Activated naive CD4-positive, alpha-beta T cell treated with anti-CD3 and anti-CD28 coated beads, Interleukin-2, amount 50 U/mL, for 24 hours (primary cell): ENCODE results near the gene NPAS3.

ENCODE experiments used
- H3K27ac Mint-ChIP-seq: one replicate; pipeline ENCODE4 v1.8.0; 2021; ENCODE audit warnings: mild to moderate bottlenecking, mixed read lengths
- H3K27me3 Mint-ChIP-seq: one replicate; pipeline ENCODE4 v1.8.0; 2021; ENCODE audit warnings: mixed read lengths
- H3K36me3 Mint-ChIP-seq: one replicate; pipeline ENCODE4 v1.8.0; 2021; ENCODE audit warnings: mixed read lengths
- H3K4me1 Mint-ChIP-seq: one replicate; pipeline ENCODE4 v1.8.0; 2021; ENCODE audit warnings: mixed read lengths
- H3K4me3 Mint-ChIP-seq: one replicate; pipeline ENCODE4 v1.8.0; 2021; ENCODE audit warnings: mild to moderate bottlenecking, mixed read lengths
- H3K9me3 Mint-ChIP-seq: one replicate; pipeline ENCODE4 v1.8.0; 2021; ENCODE audit warnings: mixed read lengths

The NPAS3 gene

DNA sequence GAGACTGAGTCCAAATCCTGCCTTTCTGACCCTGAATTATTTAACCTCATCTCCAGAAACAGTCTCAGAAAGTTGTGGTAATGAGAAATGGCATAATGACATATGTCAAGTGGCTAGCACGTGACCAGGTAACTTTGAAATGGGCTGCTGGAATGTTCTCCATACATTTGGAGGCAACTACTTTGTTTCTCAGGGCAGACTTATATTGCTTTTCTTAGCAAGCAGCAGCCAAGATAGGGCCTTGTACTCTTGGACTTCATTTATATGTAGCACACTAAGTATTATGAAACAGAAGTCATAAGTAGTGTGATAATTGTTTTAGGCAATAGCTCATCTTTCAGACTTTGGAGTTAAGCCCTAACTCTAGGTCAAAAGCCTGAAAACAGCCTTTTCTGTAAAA is 494.7 kb downstream of the NPAS3 start:
- no peak overlapping the region for H3K4me3 Mint-ChIP-seq
- no peaks in the 10 kb centered on the region for H3K27me3 Mint-ChIP-seq
- no peaks in the 10 kb centered on the region for H3K9me3 Mint-ChIP-seq
- no peak overlapping the region for H3K27ac Mint-ChIP-seq
- no peaks in the 10 kb centered on the region for H3K36me3 Mint-ChIP-seq
- H3K4me1 Mint-ChIP-seq: no peaks in the 10 kb centered on the region

DNA sequence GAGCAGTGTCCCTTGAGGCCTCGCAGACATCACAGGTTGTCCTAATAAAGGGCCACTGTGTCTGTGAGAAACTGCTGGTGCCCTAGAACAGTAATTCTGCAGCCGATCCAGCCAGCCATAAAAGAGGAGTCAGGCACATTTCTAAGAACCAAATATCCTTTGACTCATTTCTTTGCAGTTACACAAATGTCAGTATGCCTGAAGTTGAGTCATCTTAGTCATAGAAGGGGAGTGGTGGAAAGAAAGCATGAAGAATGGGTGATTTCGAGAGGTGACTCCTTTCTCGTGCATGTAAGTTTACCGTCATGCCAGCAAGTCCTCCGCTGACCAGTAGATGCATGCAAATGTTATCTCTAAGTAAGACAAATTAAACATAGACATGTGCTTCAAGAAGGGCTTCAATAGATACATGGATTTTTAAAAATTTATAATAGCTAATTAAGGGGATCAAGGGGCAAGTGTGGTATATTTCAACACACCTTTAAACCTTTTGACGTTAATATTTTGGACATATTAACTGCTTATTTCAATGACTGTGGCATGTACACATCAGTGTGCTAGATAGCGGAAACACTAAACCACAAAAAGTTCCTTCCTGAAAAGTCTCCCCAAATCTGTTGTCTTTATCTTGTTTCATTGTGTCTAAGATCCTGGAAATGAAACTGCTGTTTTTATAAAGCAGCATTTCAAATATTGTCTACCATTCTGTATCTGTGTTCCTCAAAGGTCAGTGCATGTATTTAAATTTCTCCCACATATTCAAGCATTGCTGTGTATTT is 497.4 kb downstream of the NPAS3 start:
- Mint-ChIP-seq H3K27ac (no peak overlapping the region), H3K9me3 (no peaks in the 10 kb centered on the region), H3K4me1 (no peaks in the 10 kb centered on the region), H3K4me3 (no peak overlapping the region), H3K36me3 (no peaks in the 10 kb centered on the region), H3K27me3 (no peaks in the 10 kb centered on the region)

GRCh38 chr14:33441633-33442032 is 503.0 kb downstream of the NPAS3 start:
- Mint-ChIP-seq H3K9me3 (no peaks in the 10 kb centered on the region), H3K4me1 (no peaks in the 10 kb centered on the region), H3K36me3 (no peaks in the 10 kb centered on the region), H3K4me3 (no peak overlapping the region), H3K27ac (no peak overlapping the region), H3K27me3 (no peaks in the 10 kb centered on the region)

- no peak overlapping the region for H3K4me3 Mint-ChIP-seq
- H3K27ac Mint-ChIP-seq: no peak overlapping the region
- H3K36me3 Mint-ChIP-seq: no peaks in the 10 kb centered on the region
- H3K9me3 Mint-ChIP-seq: no peaks in the 10 kb centered on the region
- no peaks in the 10 kb centered on the region for H3K27me3 Mint-ChIP-seq
- H3K4me1 Mint-ChIP-seq: no peaks in the 10 kb centered on the region
These were observed 505.5 kb downstream of the NPAS3 start for GRCh38 chr14:33444136-33444535.

DNA sequence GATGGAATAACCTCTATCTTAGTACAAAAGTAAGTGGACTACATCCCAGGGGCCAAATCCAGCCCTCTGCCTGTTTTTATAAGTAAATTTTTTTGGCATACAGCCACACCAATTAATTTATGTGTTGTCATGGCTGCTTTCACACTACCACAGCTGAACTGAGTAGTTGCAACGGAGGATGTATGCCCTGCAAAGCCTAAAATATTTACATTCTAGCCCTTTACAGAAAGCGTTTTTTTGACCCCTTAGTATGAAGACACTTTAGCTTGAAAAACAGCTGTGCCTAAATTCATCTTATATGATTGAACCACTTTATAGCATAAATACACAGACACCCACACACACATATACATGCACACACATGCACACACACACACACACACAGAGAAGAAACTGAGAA is 510.6 kb downstream of the NPAS3 start:
- H3K9me3 Mint-ChIP-seq: no peaks in the 10 kb centered on the region
- no peaks in the 10 kb centered on the region for H3K36me3 Mint-ChIP-seq
- no peak overlapping the region for H3K27ac Mint-ChIP-seq
- H3K4me3 Mint-ChIP-seq: no peak overlapping the region
- H3K4me1 Mint-ChIP-seq: peaks cover 3% of the 10 kb centered on the region
- no peaks in the 10 kb centered on the region for H3K27me3 Mint-ChIP-seq

DNA sequence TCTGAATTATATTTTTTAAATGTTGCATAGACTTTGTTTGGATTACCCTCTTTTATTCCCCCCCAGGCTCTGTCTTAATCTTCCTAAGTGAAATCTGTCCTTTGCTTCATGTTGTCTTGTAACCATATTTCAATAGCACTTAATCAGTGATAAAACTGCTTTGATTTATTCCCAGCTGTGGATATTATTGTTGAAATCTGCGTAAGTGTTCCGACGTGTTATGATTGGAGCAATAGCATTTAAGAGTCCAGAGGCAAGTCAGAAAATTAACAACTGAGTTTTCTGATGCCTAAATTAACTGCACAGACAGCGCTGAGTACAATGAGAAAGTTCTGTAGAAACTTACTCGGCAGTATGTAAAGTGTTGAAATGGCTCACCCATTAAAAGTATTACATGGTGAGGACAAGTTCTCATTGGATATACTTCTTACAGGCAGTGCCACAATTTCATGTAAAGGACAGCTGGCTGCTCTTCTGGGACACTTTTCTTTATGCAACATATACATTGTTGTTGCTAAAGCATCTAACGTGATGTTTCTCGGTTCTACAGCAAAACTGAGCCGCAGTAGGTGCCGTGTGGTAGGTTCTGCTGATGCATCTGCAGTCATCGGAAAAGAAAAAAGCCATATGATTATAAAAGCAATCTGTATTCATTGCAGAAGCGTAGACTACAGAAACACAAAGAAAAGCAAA is 511.2 kb downstream of the NPAS3 start:
- Mint-ChIP-seq H3K27ac (no peak overlapping the region), H3K9me3 (no peaks in the 10 kb centered on the region), H3K4me3 (no peak overlapping the region), H3K4me1 (peaks cover 8% of the 10 kb centered on the region), H3K27me3 (no peaks in the 10 kb centered on the region), H3K36me3 (no peaks in the 10 kb centered on the region)

- no peaks in the 10 kb centered on the region for H3K36me3 Mint-ChIP-seq
- no peak overlapping the region for H3K4me3 Mint-ChIP-seq
- no peak overlapping the region for H3K27ac Mint-ChIP-seq
- no peaks in the 10 kb centered on the region for H3K9me3 Mint-ChIP-seq
- no peaks in the 10 kb centered on the region for H3K27me3 Mint-ChIP-seq
- H3K4me1 Mint-ChIP-seq: peaks cover 8% of the 10 kb centered on the region
These were observed 511.7 kb downstream of the NPAS3 start for GRCh38 chr14:33450416-33450815.

GRCh38 chr14:33451211-33451610 is 512.5 kb downstream of the NPAS3 start:
- Mint-ChIP-seq H3K4me1 (peaks cover 8% of the 10 kb centered on the region), H3K4me3 (no peak overlapping the region), H3K36me3 (no peaks in the 10 kb centered on the region), H3K27me3 (no peaks in the 10 kb centered on the region), H3K27ac (no peak overlapping the region), H3K9me3 (no peaks in the 10 kb centered on the region)

- no peak overlapping the region for H3K27ac Mint-ChIP-seq
- no peaks in the 10 kb centered on the region for H3K27me3 Mint-ChIP-seq
- peaks cover 8% of the 10 kb centered on the region for H3K4me1 Mint-ChIP-seq
- H3K36me3 Mint-ChIP-seq: no peaks in the 10 kb centered on the region
- no peaks in the 10 kb centered on the region for H3K9me3 Mint-ChIP-seq
- no peak overlapping the region for H3K4me3 Mint-ChIP-seq
These were observed 514.3 kb downstream of the NPAS3 start for GRCh38 chr14:33452995-33453394.

GRCh38 chr14:33454022-33454595 is 515.4 kb downstream of the NPAS3 start:
- Mint-ChIP-seq H3K4me1 (peaks cover 8% of the 10 kb centered on the region), H3K36me3 (no peaks in the 10 kb centered on the region), H3K9me3 (no peaks in the 10 kb centered on the region), H3K27me3 (no peaks in the 10 kb centered on the region), H3K27ac (no peak overlapping the region), H3K4me3 (no peak overlapping the region)

GRCh38 chr14:33454707-33455106 is 516.0 kb downstream of the NPAS3 start:
- Mint-ChIP-seq H3K4me1 (peaks cover 8% of the 10 kb centered on the region), H3K27ac (no peak overlapping the region), H3K9me3 (no peaks in the 10 kb centered on the region)

DNA sequence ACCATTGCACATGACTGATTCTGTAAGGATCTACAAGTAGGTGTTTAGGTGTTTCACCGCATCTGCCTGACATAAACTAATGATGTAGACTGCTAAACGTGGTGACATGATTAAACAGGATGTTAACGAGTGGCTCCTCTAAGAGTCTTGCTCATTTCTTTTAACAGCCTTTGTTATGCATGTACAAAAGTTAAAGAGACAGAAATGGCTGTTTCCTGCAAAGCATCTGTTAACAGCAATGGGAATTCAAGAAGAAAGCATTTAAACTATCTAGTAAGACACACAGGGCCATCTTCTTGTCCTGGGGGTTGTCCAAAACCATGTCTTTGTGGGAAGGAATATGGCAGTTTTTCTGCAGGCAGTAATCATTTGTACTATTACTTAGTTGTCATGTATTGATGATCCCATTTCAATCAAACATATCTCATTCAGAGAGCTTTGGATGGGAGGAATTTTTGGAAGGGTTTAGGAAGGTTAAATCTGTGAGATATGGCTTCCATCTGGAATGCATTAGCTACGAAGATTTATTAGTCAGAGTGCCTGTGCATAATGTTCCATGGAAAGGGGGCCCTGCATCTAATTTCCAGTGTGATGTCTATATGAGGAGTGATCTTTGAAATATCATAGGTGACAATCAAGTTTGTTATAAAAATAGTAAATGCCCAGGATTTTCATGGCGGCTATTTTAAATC is 517.1 kb downstream of the NPAS3 start:
- H3K27me3 Mint-ChIP-seq: no peaks in the 10 kb centered on the region
- peaks cover 8% of the 10 kb centered on the region for H3K4me1 Mint-ChIP-seq
- no peak overlapping the region for H3K27ac Mint-ChIP-seq
- no peak overlapping the region for H3K4me3 Mint-ChIP-seq
- H3K36me3 Mint-ChIP-seq: no peaks in the 10 kb centered on the region
- no peaks in the 10 kb centered on the region for H3K9me3 Mint-ChIP-seq

More at GRCh38 chr14:33454707-33455106, 516.0 kb downstream of the NPAS3 start:
- H3K27me3 Mint-ChIP-seq: no peaks in the 10 kb centered on the region
- H3K4me3 Mint-ChIP-seq: no peak overlapping the region
- no peaks in the 10 kb centered on the region for H3K36me3 Mint-ChIP-seq

DNA sequence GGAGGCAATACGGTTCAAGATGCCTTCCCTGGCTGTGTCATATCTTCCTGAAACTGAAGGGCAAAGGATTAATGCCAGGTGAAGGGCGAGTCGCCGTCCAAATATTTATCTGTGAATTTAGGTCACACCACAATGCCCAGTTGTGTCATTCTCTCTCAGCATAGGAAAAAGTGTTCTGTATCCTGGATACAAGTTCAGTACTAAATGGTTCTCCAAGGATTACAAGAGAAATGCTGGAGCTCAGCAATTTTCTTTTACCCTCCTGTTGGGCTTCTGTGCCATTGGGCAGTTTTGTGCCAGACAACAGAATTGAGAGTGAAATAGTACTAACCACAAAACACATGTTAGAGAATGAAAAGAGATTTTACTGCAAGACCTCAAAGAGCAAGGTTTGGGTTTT is 518.3 kb downstream of the NPAS3 start:
- H3K27me3 Mint-ChIP-seq: no peaks in the 10 kb centered on the region
- no peak overlapping the region for H3K27ac Mint-ChIP-seq
- H3K4me1 Mint-ChIP-seq: peaks cover 8% of the 10 kb centered on the region
- H3K36me3 Mint-ChIP-seq: no peaks in the 10 kb centered on the region
- no peak overlapping the region for H3K4me3 Mint-ChIP-seq
- no peaks in the 10 kb centered on the region for H3K9me3 Mint-ChIP-seq

DNA sequence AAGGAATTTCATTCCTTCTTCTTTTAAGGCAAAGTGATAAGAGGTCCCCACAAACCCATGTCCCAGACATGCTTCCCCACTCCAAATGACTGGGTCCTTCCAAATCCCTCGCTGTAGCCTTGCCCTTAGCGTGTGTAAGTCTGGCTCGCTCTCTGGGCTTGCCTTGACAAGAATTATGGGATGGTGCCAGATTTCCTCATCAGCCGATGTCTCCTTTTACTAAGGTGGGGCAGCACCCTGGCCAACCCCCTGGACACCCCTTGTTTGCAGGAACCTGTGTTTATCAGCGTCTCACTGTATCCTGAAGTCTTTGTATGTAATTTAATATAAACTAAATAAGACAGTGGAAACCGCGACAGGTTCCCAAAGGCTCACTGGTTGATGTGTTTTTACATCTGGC is 518.9 kb downstream of the NPAS3 start:
- Mint-ChIP-seq H3K27me3 (no peaks in the 10 kb centered on the region), H3K4me1 (peaks cover 8% of the 10 kb centered on the region), H3K36me3 (no peaks in the 10 kb centered on the region), H3K4me3 (no peak overlapping the region), H3K9me3 (no peaks in the 10 kb centered on the region), H3K27ac (no peak overlapping the region)

DNA sequence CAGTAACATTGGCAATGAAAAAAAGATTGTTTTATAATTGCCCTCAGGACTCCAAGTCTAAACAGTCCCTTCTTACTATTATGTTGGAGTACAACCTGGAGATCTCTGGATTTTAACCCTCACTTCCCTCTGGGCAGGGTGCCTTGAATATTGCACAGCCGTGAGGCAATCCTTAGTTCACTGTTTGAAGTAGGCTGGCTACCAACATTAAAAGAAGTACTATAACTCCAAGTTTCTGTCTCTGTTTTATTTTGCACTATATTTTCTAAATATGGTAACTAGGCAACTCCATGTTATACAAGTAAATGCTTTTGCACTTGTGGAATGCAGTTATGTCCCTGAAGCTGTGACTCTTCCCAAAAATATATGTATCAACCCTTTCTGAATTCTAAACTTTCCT is 521.5 kb downstream of the NPAS3 start:
- H3K36me3 Mint-ChIP-seq: no peaks in the 10 kb centered on the region

GRCh38 chr14:33461036-33461435 is 522.4 kb downstream of the NPAS3 start:
- no peaks in the 10 kb centered on the region for H3K4me1 Mint-ChIP-seq
- H3K27me3 Mint-ChIP-seq: peaks cover 1% of the 10 kb centered on the region
- H3K27ac Mint-ChIP-seq: no peak overlapping the region
- no peaks in the 10 kb centered on the region for H3K36me3 Mint-ChIP-seq
- no peak overlapping the region for H3K4me3 Mint-ChIP-seq
- H3K9me3 Mint-ChIP-seq: no peaks in the 10 kb centered on the region

More for the DNA sequence above, 521.5 kb downstream of the NPAS3 start:
- no peaks in the 10 kb centered on the region for H3K27me3 Mint-ChIP-seq
- H3K4me3 Mint-ChIP-seq: no peak overlapping the region
- no peaks in the 10 kb centered on the region for H3K4me1 Mint-ChIP-seq
- H3K9me3 Mint-ChIP-seq: no peaks in the 10 kb centered on the region
- H3K27ac Mint-ChIP-seq: no peak overlapping the region
